Endothelial cell (in vitro differentiated cells): ENCODE measurements around the gene TMBIM4. TPM values are rescaled to one million over a fixed set of nuclear protein-coding genes. Genes with fewer than 3 reads are reported as not detected.

Experiments
- DNase-seq: peaks from one replicate; pipeline ENCODE4 v3.0.0; 2021; ENCODE audit warnings: low spot score
- H3K27ac Mint-ChIP-seq: one replicate; pipeline ENCODE4 v1.8.0; 2021; ENCODE audit warnings: mixed read lengths, inconsistent platforms; ENCODE audit not compliant: unreplicated experiment
- H3K27me3 Mint-ChIP-seq: one replicate; pipeline ENCODE4 v1.8.0; 2021; ENCODE audit warnings: mild to moderate bottlenecking, moderate library complexity, mixed read lengths, inconsistent platforms; ENCODE audit not compliant: unreplicated experiment
- H3K36me3 Mint-ChIP-seq: one replicate; pipeline ENCODE4 v1.8.0; 2021; ENCODE audit warnings: mild to moderate bottlenecking, low read depth, mixed read lengths, inconsistent platforms; ENCODE audit not compliant: unreplicated experiment
- H3K4me1 Mint-ChIP-seq: one replicate; pipeline ENCODE4 v1.8.0; 2021; ENCODE audit warnings: mild to moderate bottlenecking, mixed read lengths, inconsistent platforms; ENCODE audit not compliant: unreplicated experiment
- H3K4me3 Mint-ChIP-seq: one replicate; pipeline ENCODE4 v1.8.0; 2021; ENCODE audit warnings: mild to moderate bottlenecking, mixed read lengths, inconsistent platforms; ENCODE audit not compliant: unreplicated experiment
- H3K9me3 Mint-ChIP-seq: one replicate; pipeline ENCODE4 v1.8.0; 2021; ENCODE audit warnings: mixed read lengths, inconsistent platforms; ENCODE audit not compliant: unreplicated experiment
- total RNA-seq: library from RNA; stranded (reverse); fragmentation: NEBNext Ultra II Directional; extraction: Animal tissue kit (Norgen Biotek cat#: 25700); gene quantifications from one replicate; pipeline ENCODE4 v1.2.1, GENCODE V29; 2021; ENCODE audit not compliant: unreplicated experiment
- TF ChIP-seq, protein P1 (sequence below): fragments of 200-600 bp; sonication (generic); IDR thresholded peaks from one replicate; pipeline ENCODE4 v1.5.0; 2021; ENCODE audit warnings: antibody characterized with exemption; ENCODE audit not compliant: unreplicated experiment

TMBIM4 gene
- total RNA-seq, 1 donor from 2014 or later: 52.5 TPM

DNA sequence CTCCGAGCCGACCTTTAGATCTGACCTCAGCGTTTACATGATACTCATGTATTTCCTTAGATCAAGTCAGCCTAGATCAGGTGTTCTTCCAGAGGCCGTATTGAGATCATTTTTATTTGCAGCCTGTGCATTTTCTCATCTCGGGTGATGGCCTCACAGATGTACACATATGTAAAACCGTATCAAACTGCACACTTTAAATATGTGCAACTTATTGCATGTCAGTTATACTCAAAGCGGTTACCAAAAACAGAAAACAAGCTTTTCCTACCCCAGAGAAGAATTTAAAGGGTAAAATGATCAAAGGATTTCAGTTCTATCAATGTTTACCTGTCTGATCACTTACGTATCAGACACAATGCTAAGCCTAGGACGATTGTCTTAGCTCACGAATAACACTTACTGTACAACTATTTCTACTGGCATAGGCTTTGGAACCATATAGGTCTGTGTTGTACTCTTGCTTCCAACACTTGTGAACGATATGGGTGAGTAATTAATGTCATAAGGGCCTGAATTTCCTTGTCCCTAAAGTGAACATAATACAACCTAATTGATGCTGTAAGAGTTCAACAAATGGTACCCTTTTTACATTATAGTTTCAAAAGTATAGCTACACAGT lies 38.6 kb downstream of the TMBIM4 start:
- DNase-seq: no peak
- Mint-ChIP-seq H3K4me1 (peaks cover 30% of the 10 kb centered on the region), H3K27me3 (peaks cover 4% of the 10 kb centered on the region), H3K27ac (peak overlapping the region; percentile 90), H3K9me3 (no peaks in the 10 kb centered on the region), H3K36me3 (peaks cover 12% of the 10 kb centered on the region), H3K4me3 (peak overlapping the region; percentile 98)
- TF ChIP-seq, protein P1, sequence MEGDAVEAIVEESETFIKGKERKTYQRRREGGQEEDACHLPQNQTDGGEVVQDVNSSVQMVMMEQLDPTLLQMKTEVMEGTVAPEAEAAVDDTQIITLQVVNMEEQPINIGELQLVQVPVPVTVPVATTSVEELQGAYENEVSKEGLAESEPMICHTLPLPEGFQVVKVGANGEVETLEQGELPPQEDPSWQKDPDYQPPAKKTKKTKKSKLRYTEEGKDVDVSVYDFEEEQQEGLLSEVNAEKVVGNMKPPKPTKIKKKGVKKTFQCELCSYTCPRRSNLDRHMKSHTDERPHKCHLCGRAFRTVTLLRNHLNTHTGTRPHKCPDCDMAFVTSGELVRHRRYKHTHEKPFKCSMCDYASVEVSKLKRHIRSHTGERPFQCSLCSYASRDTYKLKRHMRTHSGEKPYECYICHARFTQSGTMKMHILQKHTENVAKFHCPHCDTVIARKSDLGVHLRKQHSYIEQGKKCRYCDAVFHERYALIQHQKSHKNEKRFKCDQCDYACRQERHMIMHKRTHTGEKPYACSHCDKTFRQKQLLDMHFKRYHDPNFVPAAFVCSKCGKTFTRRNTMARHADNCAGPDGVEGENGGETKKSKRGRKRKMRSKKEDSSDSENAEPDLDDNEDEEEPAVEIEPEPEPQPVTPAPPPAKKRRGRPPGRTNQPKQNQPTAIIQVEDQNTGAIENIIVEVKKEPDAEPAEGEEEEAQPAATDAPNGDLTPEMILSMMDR: no peak

DNA sequence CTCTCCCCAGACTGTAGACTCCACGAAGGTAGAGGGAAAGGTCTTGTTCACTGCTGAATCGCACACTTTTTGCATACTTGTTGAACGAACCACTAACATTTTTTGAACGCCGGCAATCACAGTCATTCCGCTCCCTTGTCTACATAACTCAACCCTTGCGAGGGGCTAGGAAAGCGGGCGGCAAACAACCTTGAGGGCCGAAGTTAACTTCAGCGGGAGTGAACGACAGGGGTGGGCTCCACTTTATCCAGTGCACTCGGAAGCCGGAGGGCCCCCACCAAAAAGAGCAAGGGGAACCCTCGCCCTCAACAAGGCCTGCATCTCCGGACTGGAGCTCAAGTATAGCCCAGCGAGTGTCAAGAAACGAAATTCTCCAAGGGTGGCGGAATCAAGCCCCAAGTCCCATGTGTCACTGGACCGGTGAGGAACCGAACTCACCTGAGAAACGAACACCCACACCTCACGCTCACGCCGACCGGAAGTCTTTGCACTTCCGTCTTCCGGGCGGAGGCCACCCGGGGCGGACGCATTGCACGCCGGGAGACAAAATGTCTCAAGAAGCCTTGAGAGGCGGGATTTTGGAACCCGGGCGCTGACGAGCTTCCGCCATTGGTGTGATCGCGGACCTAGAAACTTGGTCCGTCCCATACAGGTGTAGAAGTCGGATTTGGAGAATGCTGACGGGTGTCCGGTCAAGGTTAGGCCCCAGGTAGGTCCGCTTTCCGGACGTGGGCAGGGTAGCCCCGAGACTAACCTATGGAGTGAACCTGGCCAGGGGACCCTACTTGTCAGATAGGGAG lies 39.3 kb downstream of the TMBIM4 start, which contains the start of gene LLPH:
Gene LLPH, minus strand, starts transcription at position 484 of the 800 bp plus-strand sequence. CDS start 1,644 bp downstream, outside the sequence.
- Mint-ChIP-seq H3K36me3 (peaks cover 10% of the 10 kb centered on the region), H3K4me1 (peaks cover 30% of the 10 kb centered on the region), H3K9me3 (no peaks in the 10 kb centered on the region), H3K27me3 (peaks cover 4% of the 10 kb centered on the region), H3K4me3 (peak within 1 kb of the TSS; percentile 98), H3K27ac (peak within 1 kb of the TSS; percentile 90)
- peak; percentile 80 for DNase-seq
- TF ChIP-seq, protein P1: no peak

DNA sequence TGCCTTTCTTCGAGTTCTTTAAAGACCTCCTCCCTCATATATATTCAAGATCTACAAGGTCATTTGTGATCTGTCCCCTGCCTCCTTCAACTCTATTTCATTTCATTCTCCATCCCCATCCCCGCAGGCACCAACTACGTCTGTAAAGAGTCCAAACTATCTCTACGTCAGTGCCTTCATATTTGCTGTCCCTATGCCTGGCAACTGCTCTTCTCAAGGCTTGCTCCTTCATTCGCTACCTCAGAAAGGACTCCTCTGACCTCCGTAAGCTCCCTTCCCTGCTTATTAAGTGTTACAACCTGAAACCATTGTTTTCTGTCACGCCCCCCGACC lies 39.9 kb downstream of the TMBIM4 start:
- Mint-ChIP-seq H3K9me3 (no peaks in the 10 kb centered on the region), H3K4me1 (peaks cover 30% of the 10 kb centered on the region), H3K27me3 (peaks cover 4% of the 10 kb centered on the region), H3K36me3 (peaks cover 14% of the 10 kb centered on the region), H3K27ac (peak overlapping the region; percentile 90), H3K4me3 (peak overlapping the region; percentile 98)
- TF ChIP-seq, protein P1: no peak
- no peak for DNase-seq

DNA sequence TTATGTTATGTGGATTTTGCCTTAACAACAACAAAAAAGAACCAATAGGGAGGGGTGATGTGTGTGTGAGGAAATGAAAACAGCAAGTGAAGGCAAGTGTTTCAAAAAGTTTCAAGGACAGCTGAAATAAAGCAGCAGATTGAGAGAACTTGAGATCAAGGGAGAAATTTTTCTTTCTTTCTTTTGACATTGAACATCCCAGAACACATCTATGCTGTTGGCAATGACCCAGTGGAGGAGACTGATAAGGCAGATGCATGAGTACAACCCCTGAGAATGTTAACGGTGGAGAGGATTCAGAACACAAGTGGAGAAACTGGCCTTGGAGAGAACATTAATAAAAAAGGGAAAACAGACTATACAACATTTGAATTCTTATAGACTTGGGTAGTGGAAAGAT lies 42.1 kb downstream of the TMBIM4 start:
- no peaks in the 10 kb centered on the region for H3K9me3 Mint-ChIP-seq
- peaks cover 27% of the 10 kb centered on the region for H3K4me1 Mint-ChIP-seq
- no peak overlapping the region for H3K27ac Mint-ChIP-seq
- TF ChIP-seq, protein P1: no peak
- H3K4me3 Mint-ChIP-seq: no peak overlapping the region
- H3K27me3 Mint-ChIP-seq: peaks cover 4% of the 10 kb centered on the region
- H3K36me3 Mint-ChIP-seq: peaks cover 22% of the 10 kb centered on the region
- no peak for DNase-seq

DNA sequence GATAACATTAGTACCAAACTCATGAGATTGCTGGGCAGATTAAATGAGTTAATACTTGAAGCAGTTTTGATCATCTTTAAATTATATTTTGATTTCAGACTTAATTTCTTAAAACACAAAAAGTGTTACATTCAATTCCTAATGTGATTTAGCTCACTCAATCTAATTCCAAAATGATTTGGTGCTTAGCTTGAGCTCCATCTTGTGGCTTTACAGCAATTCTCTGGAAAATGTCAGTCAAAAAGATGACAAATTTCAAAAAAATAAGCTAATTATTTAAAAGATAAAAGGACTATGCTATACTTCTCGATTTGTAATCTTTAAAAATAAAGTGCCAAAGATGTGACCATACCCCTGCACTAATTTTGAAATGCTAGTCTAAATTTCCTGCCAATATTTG lies 49.3 kb downstream of the TMBIM4 start:
- no peak for DNase-seq

More for the DNA sequence above, 49.3 kb downstream of the TMBIM4 start:
- H3K27me3 Mint-ChIP-seq: no peaks in the 10 kb centered on the region
- peaks cover 5% of the 10 kb centered on the region for H3K9me3 Mint-ChIP-seq
- H3K36me3 Mint-ChIP-seq: peaks cover 13% of the 10 kb centered on the region
- peaks cover 3% of the 10 kb centered on the region for H3K4me1 Mint-ChIP-seq
- H3K4me3 Mint-ChIP-seq: no peak overlapping the region
- no peak overlapping the region for H3K27ac Mint-ChIP-seq
- TF ChIP-seq, protein P1: no peak
